IPS-NIHi11 (cell line): ENCODE data around the gene OAF.
"Not testable (repeated sequence)": the region's sequence is repeated elsewhere in the genome, so short reads cannot be mapped to it uniquely, and the experiment has no call there.

Experiments
- DNase-seq: peaks from one replicate; pipeline ENCODE4 v3.0.0; 2012; ENCODE audit warnings: mixed read lengths, low spot score

OAF gene

GRCh38 chr11:120273956-120274355, 63.1 kb downstream of the OAF start:
- not testable (repeated sequence) for DNase-seq

DNA sequence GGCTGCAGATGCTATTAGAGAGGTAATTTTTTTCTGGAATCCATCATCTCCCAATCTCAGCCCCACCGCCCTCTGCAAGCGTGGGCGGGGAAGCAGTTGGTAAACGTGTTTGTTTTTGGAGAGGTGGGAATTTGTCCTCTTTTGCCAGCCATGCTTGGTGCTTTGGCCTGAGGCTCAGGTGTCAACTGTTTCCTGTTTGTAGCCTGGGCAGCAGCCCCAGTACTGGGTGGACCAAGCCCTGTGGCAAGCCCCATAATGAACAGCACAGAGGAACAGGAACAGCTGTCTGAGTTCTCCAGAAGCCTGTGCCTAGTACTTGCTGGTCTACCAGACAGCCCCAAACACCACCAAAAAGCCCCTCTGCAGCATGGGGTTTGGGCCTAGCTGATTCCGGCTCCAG, 68.7 kb downstream of the OAF start:
- no peak for DNase-seq
